Body of pancreas (tissue), 4 donors: ENCODE results near the gene DDIAS.

Experiments used
- POLR2A ChIP-seq, 3 donors: fragments of 450-650 bp; IDR thresholded peaks; one replicate each; pipeline ENCODE4 v1.6.1; 2016; ENCODE audit warnings: antibody characterized with exemption in 3 of 3, mild to moderate bottlenecking in 2 of 3
- TF ChIP-seq, protein P1 (sequence below), 7 experiments: fragments of 450-650 bp in 4 of 7; fragments of 200-600 bp in 3 of 7; sonication (generic) in 3 of 7; IDR thresholded peaks; one replicate each; pipeline ENCODE4 v1.5.1; 2016 to 2019; ENCODE audit warnings: antibody characterized with exemption in 7 of 7

DNA sequence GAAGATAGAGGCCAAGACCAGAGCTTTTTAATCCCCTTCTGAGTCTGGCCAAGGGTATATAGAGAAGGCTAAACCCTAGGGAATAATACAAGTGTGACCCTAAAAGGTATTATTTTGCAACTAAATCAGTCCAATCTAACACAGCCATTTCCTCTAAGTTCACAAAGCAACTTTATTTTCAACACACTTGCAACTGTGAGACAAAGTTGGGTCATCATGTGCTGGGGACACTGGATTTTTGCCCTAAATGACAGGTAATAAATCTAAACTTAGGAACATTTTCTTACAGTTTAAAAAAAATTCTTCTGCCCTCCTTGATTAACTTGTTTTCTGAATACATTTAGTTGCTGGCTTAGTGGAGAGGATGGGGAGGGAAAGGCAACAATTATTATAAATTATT is 78.3 kb downstream of the DDIAS start:
- TF ChIP-seq, protein P1, sequence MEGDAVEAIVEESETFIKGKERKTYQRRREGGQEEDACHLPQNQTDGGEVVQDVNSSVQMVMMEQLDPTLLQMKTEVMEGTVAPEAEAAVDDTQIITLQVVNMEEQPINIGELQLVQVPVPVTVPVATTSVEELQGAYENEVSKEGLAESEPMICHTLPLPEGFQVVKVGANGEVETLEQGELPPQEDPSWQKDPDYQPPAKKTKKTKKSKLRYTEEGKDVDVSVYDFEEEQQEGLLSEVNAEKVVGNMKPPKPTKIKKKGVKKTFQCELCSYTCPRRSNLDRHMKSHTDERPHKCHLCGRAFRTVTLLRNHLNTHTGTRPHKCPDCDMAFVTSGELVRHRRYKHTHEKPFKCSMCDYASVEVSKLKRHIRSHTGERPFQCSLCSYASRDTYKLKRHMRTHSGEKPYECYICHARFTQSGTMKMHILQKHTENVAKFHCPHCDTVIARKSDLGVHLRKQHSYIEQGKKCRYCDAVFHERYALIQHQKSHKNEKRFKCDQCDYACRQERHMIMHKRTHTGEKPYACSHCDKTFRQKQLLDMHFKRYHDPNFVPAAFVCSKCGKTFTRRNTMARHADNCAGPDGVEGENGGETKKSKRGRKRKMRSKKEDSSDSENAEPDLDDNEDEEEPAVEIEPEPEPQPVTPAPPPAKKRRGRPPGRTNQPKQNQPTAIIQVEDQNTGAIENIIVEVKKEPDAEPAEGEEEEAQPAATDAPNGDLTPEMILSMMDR (IDR thresholded peaks at IDR 0.05) = no peak
- TF ChIP-seq POLR2A (IDR thresholded peaks at IDR 0.05) = no peak
